Stimulated activated CD4-positive, alpha-beta T cell treated with anti-CD3 and anti-CD28 coated beads, Interleukin-4, amount 100 ng/mL, for 4 hours (primary cell): Measurements from ENCODE around the gene MAT1A.
"Not testable (repeated sequence)": the region's sequence is repeated elsewhere in the genome, so short reads cannot be mapped to it uniquely, and the experiment has no call there.

ENCODE experiments used
- DNase-seq, 2 experiments: peaks; one replicate each; pipeline ENCODE4 v3.0.0-alpha.2; 2020

Gene MAT1A

DNA sequence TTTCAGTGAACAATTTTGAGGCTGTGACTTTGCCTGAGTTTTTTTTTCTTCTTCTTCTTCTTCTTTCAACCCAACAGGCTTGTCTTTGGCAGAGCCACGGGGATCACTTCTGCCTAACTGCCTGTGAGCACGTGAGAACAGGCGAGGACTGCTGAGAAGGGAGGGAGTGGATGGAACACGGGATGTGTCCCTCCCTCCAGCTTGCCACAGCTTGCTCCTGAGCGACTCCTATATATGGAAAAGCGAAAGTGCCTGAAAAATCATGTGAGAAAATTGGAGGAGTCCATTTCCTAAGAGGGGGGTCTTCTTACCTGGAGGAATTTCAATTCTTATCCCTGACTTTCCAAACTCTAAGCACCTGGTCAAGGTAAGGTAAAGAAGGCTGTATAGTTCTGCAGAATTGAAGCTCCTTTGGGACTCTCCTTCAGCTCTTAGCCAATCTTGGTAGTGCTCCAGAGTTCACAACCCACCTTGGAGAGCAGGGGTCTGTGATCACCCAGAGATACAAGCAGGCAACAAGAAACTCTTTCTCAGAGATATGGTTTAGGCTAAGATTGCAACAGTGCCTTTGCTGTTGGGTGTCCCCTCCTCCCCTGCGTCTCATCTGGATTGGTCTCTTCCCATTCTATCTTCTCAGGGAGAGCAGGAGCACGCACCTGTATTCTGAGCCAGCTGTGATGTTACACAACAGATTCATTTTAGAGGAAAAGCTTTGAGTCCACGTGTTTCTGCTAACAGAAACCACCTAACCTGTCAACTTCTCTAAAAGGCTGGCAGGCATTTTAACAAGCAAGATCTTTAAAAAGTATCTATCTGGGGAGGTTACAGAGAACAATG, at the start of gene MAT1A:
TSS of gene MAT1A (minus strand) at position 208 of the 837 bp plus-strand sequence. CDS start 235 bp downstream, outside the sequence.
- no peak for DNase-seq

DNA sequence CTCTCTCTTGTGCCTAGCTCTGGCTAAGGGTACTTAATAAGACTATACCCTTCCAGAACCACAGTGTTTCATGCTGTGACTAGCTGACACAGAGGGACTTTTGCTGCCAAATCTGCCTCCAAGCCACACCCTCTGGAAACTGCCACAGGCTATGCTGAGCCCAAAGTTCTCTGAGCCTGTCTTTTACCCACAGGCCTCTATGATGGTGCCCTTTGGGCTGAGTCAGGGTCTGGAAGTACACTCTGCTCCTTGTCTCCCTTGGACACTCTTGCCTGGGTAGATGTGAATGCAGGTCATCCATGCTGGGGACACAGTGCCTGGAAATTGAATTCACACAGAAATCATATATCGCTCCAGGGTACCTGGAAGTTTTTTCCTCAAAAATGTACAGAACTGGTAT, 44.5 kb upstream of the MAT1A start:
- DNase-seq: no peak

DNA sequence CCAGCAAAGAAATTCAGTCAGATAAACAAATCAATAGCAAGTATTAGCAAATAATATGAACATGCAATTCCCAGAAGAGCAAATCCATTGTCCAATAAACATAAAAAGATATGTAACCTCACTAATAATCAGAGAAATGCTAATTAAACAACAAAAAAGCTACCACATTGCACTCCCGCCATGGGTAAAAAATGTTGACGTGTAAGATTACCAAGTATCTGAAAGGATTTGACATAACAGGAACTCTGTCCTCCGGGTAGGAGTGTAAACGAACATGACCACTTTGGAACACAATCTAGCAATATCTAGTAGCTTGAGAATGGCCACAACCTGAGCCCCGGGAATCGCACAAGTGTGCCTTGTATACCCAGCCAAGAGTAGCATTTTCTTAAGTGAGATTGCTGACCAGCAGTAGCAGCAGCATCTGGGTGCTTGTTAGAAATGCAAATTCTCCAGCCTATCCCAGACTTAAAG, 35.5 kb upstream of the MAT1A start:
- no peak for DNase-seq

DNA sequence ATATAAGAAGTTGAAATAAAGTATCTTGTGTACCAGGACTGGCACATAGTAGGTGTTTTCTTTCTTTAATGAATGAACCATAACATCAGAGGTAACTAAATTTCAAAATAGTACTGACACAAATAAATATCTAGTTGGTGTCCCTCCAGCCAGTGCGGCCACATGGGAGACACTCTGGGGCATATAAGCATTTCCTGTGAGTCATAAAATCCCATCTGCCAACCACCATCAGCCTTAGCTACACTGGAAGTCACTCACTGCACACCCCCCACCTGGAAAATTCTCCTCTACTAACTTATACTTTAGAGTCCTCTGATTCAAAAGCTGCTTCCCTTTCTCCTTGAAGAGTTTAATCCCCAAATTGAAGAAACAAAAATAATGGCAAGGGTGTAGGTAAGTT, 34.6 kb upstream of the MAT1A start:
- no peak for DNase-seq

DNA sequence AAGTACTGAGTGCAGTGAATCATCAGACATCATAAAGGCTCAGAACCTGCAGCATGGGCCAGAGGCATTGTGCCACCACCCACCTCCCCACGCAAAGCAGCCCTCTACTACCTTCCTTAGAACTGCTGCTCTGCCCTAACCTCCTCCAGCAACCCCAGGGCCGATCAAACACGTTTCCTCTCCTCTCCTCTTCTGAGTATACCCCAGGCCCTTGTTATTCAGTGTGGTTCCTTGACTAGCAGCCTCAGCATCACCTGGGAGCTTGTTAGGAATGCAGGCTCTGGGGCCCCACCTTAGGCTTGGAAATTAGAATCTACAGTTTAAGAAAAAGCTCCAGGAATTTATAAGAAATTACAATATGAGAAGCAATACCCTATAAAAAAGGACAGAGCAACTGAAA, 33.9 kb upstream of the MAT1A start:
- DNase-seq: no peak

DNA sequence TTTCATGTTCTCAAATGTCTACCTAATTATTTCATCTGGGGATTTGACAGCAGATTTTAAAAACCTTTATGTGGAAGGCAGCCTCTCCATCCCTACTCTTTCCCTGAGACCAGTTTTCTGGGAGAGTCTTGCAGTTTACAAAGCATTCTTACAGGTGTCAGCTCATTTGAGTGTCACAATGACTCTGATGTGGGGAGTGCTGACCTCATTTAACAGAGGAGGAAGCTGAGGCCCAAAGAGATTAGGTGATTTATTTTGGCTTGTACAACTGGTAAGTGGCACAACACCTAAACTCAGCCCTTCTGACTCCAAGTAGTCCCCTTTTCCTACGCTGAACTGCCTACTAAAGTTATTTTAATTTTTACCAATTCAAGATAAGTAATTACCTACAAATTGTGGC, 33.3 kb upstream of the MAT1A start:
- no peak for DNase-seq

DNA sequence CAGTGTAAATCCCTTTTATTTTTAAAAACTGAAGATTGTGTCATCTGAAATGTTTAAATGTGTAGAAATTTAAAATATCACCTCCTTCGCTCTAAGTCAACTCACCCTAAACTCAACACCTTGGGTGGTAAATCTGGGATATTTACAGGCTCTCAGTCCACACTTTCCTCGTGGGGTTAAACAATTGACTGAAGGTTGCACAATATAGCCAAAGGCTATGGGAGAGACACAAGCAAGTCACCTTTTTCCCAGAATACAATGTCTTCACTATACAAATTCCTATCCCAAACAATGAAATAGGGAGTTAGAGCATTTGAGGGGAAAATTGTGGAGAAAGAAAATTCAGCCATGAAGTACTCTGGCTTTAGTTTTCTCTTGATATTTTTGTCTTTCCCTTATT, 32.7 kb upstream of the MAT1A start:
- no peak for DNase-seq

DNA sequence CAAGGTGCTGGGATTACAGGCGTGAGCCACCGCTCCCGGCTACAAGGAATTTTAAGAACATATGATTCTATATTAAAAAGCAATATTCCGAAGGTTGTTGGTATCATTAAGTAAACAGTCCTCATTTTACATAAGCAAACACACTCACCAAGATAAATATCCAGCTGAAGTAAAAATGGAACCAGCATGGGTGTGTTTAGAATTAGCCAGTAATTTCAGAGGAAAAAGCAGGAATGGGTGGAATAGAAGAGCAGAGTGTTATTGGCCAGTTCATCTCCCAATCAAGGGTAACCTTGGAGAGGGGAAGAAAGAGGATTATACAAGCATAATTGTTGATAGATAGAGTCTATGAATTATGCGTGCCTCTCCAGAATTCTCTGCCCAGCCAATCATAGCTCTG, 31.7 kb upstream of the MAT1A start:
- no peak for DNase-seq

DNA sequence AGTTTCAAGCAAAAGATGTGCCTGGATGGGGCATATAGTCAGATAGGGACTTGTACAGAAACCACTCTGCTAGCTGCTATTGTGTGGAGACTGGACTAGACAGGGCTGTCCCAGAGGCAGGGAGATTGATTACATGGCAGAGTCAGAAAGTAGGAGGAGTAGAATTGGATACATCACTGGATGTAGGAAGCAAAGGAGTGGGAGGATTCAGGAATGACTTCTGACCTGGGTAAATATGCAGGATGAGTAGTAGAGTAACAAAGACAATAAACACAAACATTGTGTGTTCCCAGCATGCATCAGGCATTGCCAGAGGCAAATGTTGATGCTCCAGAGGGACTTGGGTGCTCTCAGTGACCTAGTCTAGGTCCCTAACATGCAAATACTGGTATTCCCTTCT, 30.9 kb upstream of the MAT1A start:
- no peak for DNase-seq

DNA sequence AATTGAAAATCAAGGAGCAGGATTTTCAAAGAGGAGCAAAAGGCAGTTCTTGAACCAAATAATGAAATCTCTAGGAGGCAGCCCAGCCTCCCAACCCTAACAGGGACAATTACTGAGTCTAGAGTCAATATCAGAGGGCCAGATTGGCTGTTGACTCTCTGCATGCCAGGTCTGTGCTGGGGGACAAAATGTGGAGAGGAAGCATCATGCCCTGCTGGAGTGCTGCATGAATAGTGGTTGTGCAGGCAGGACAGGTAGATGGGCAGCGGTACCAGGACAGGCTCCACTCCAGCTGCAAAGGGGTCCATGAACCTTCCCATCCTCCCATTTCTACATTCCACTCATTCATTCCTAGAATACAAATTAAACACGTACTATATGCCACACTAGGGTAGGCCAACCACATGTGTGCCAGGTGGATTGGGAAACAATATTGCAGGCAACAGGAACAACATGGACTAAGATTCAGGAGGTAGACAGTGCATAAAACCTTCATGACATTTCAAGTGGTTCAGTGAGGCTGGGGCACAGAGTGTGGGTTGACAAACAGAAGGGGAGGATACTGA, 30.4 kb upstream of the MAT1A start:
- no peak for DNase-seq

DNA sequence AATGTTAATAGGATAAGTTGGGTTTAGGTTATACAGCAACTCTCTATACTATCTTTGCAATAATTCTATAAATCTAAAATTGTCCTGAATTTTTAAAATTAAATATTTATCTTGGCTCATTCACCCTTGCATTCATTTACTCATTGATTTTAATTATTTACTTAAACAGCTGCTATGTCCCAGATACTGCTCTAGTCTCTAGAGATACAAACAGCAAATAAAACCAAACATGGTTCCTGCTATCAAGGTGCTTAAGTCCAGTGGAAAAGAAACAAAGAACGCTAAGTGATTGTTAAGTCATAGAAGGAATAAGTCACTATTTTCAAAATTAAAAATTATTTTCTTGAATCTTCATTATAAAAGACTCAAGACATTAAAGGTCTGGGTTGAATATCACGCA, 29.9 kb upstream of the MAT1A start:
- no peak for DNase-seq

DNA sequence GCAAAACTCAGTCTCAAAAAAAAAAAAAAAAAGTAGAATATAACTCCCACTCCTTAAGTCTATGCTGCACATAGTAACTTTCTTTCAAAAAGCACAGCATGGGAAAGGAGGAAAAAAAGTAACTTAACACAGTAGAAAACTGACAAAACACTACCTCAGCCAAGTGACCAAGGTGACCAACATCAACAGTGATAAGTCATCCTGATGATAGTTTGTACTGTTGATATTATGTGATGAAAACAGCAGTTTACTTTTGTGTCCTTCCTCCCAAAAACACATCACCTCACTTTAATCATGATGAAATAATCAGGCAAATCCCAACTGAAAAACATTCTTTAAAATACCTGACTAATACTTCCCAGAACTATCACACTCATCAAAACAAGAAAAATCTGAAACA, 29.3 kb upstream of the MAT1A start:
- no peak for DNase-seq

DNA sequence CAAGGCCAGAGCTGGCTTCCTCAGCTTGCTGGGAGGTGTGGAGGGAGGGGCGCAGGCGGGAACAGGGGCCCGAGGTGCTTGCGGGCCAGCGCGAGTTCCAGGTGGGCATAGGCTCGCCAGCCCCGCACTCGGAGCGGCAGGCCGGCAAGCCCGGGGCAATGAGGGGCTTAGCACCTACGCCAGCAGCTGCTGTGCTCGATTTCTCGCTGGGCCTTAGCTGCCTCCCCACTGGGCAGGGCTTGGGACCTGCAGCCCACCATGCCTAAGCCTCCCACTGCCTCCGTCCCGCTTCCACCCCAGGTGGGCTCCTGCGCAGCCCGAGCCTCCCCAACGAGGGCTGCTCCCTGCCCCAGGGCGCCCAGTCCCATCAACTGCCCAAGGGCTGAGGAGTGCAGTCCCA, 25.9 kb upstream of the MAT1A start:
- no peak for DNase-seq

DNA sequence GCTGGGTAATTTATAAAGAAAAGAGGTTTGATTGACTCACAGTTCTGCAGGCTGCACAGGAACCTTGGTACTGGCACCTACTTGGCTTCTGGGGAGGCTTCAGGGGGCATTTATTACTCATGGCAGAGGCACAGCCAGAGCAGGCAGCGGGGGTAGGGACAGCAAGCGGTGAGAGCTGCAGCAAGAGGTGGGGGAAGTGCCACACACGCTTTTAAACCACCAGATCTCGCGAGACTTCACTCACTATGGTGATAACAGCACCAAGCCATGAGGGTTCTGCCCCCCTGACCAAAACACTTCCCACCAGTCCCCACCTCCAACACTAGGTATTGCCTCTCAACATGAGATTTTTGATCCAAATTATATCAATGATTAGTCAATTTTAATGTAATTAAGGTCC, 24.1 kb upstream of the MAT1A start:
- DNase-seq: no peak

DNA sequence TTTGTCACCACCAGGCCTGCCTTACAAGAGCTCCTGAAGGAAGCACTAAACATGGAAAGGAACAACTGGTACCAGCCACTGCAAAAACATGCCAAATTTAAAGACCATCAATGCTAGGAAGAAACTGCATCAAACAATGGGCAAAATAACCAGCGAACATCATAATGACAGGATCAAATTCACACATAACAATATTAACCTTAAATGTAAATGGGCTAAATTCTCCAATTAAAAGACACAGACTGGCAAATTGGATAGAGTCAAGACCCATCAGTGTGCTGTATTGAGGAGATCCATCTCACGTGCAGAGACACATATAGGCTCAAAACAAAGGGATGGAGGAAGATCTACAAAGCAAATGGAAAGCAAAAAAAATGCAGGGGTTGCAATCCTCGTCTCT, 16.5 kb upstream of the MAT1A start:
- not testable (repeated sequence) for DNase-seq

DNA sequence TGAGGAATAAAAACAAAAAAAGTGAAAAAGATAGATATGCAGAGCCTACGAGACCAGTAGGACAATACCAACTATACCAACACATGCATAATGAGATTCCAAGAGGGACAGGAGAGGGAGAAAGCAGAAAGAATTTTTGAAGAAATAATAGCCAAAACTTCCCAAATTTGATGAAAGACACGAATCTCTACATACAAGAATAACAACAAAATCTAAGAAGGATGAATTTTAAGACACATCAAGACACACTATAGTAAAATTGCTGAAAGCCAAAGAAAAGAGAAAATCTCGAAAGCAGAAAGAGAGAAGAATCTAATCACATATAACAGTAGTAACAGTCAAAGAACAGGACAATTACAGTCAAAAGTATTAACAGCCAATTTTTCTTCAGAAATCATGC, 7.5 kb upstream of the MAT1A start:
- DNase-seq: no peak

DNA sequence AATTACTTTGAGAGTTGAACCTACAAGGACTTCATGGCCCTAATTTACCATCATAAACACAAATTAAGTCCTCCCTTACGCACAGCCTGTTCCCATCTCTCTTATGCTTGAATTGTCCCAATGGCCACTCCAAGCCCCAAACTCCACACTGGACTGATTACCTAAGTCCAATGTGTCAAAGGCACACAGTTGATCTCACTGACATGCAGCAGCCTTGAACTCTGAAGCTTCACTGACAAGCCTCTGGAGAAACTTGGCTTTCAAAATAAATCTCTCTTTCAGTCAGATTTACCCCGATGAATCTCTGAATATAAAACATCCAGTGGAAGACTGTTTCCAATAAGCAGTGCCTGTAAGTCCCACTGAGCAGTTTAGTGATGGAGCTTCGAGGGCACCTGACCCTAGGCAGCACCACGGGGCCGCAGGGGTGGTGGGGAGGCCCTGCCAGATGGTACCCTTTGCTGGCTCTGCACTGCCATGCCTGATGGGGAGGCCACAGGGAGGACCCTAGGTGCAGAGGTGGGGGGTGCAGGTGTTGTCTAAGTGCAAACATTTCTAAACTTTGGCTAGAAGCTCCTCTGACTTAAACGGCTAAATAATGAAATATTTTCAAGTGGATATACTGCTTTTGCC, 3.3 kb upstream of the MAT1A start:
- DNase-seq: no peak

DNA sequence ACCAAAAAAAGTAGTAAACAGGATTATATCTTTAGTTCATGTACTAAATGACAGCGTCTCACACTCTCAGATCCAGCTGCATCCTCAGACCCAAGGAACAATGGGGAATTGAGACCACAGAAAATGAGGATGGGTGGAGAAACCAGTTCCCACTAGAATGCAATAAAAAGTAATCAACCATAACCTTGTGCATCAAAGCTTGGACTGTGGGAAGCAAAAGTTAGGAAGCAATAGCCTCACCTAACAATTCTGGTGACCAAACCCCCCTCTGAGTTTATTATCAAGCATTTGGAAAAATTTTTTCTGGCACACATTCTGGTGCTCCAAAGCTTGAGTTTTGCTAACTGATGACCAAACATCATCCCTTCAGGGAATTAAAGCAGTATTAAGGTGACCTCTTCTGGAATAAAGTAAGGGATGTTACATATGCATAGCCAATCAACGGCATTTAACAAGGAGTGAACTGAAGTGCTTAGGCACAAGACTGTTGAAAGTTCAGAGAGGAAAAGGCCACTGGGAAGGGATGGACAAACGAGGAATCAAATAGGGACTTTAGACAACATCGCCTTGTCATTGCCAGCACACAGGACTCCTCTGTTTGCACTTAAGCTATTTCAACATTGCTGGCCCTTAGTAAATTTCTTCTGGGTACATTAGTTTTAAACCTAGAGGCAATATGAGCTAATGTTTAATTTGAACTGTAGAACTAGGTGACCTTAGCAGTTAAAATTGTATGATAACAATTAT, 1.2 kb upstream of the MAT1A start:
- DNase-seq: no peak

DNA sequence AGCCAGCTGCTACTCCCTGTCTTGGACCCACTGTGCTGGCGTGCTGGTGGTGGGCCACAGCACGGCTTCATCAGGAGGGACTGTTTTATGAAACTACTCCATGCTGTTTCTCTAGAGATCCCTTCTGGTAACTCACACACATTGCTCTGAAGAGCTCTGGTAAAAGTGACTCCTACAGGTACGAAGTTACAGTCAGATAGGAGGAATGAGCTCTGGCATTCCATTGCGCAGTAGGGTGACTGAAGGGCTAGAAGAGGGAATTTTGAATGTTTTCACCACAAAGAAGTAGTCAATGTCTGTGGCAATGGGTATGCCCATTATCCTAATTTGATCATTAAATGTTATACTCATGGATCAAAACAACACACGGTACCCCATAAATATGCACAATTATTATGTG, 609 bp downstream of the MAT1A start:
- DNase-seq: no peak

DNA sequence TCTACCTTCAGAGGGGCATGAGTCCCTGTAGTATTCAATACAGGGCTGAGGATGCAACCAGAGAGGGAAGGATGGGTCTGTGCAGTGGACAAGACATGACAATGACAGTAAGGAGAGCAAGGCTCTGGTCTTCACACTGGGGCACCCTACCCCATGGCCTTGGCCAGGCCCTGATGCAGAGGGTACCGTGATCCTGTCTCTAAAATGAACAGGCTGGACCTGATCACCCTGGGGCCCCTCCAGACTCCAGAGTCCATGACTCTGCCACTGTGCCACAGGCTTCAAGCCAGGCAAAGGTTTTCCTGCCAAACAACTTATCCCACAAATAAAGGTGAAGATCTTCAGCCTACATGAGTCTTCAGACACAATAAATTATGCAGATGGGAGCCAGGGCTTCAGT, 4.9 kb downstream of the MAT1A start:
- DNase-seq: no peak

DNA sequence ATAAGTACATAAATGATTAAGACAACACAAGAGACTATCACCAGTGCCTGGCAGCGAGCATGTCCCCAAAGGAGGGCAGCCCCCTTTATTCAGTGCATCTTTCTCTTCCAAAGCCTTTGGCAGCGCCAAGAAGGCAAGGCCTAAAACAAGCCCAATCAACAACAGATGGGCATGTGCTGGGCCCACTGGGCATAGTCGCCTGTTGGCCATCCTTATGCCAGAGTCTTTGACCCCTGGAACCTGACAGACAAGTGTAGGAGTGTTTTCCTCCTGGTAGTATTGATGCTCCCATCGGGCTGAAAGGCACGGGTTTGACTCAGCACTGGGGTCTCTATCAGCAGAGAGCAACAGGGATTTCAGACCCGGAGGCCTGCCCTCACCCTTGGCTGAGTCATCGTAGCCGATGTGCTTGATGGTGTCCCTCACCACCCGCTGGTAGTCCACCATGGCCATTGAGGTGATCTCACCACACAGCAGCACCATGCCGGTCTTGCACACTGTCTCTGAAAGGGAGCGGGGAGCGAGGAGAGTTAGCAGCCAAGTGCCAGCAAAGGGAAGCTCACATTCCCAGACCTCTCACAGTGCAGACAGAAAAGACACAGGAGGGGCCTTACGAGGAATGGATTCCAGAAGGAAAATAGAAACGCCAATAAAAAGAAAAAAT, 5.8 kb downstream of the MAT1A start:
- DNase-seq: no peak

DNA sequence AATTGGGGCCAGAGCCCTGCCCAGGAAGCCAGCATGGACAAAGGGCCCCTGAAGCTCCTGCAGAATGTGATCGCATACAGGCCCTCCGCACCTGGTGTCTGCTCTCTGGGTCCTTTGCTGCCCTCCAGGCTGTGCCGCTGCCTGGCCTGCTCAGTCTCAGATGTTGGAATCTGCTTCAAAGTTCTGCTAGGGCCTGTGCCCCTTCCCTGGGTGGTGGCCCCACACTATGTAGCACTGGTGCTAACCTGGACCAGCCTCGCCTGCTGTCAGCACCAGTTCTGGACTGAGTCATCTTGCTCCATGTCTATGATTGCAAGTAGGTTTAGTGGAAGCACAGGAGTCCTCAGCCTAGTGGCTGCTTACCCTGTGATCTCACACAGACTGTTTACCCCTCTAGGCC, 6.3 kb downstream of the MAT1A start:
- DNase-seq: no peak
